DMS53 (cell line): Measurements from ENCODE around the gene RNF168.
"Not testable (repeated sequence)": the region's sequence is repeated elsewhere in the genome, so short reads cannot be mapped to it uniquely, and the experiment has no call there.

Experiments used
- DNase-seq: peaks from one replicate; lab custom pipeline; 2025; lab: John Stamatoyannopoulos, UW

RNF168 gene

GRCh38 chr3:196463804-196464203 is 39.8 kb downstream of the RNF168 start:
- no peak for DNase-seq

GRCh38 chr3:196463478-196463756 is 40.2 kb downstream of the RNF168 start:
- no peak for DNase-seq

- not testable (repeated sequence) for DNase-seq
These were observed 40.7 kb downstream of the RNF168 start for GRCh38 chr3:196462680-196463477.

GRCh38 chr3:196458063-196458462 is 45.5 kb downstream of the RNF168 start:
- no peak for DNase-seq

- DNase-seq, result peak; percentile 6
These were observed 46.1 kb downstream of the RNF168 start for GRCh38 chr3:196457470-196457869.

GRCh38 chr3:196454935-196455334 is 48.6 kb downstream of the RNF168 start:
- DNase-seq, result no peak

GRCh38 chr3:196445391-196445790 is 58.2 kb downstream of the RNF168 start:
- DNase-seq, result peak; percentile 4

- no peak for DNase-seq
These were observed 59.1 kb downstream of the RNF168 start for GRCh38 chr3:196444500-196444894.

- DNase-seq, result no peak
These were observed 62.9 kb downstream of the RNF168 start for GRCh38 chr3:196440696-196441095.

- no peak for DNase-seq
These were observed 63.5 kb downstream of the RNF168 start for GRCh38 chr3:196440041-196440537.

GRCh38 chr3:196432137-196432879 is 71.3 kb downstream of the RNF168 start, which contains the start of gene UBXN7:
UBXN7 (minus strand) TSS chr3:196432427; CDS start chr3:196432399, 28 bp downstream.
- DNase-seq, result peak; percentile 93

GRCh38 chr3:196431181-196432136 is 72.1 kb downstream of the RNF168 start:
- DNase-seq, result peak; percentile 42

GRCh38 chr3:196428041-196428440 is 75.5 kb downstream of the RNF168 start:
- DNase-seq, result no peak

- not testable (repeated sequence) for DNase-seq
These were observed 79.1 kb downstream of the RNF168 start for GRCh38 chr3:196424421-196424820.

- peak; percentile 50 for DNase-seq
These were observed 80.4 kb downstream of the RNF168 start for GRCh38 chr3:196423044-196423781.

- DNase-seq, result not testable (repeated sequence)
These were observed 81.9 kb downstream of the RNF168 start for GRCh38 chr3:196421668-196422067.

GRCh38 chr3:196419386-196419785 is 84.2 kb downstream of the RNF168 start:
- no peak for DNase-seq
